A549 (cell line): ENCODE results near the gene GPSM3.

ENCODE experiments used
- MYC ChIP-seq: IDR thresholded peaks from 2 replicates; pipeline ENCODE4 v1.6.1; 2012; ENCODE audit warnings: mild to moderate bottlenecking, inconsistent platforms, low read length, improper control_type of control experiment, borderline replicate concordance
- REST ChIP-seq: fragments of 200-600 bp; sonication (generic); IDR thresholded peaks from 2 replicates; pipeline ENCODE4 v1.6.1; 2016; ENCODE audit warnings: antibody characterized with exemption, mild to moderate bottlenecking, moderate library complexity
- ZFP36 ChIP-seq: fragments of 450-650 bp; IDR thresholded peaks from 2 replicates; pipeline ENCODE4 v1.6.1; 2014; ENCODE audit warnings: borderline replicate concordance; ENCODE audit not compliant: partially characterized antibody
- TF ChIP-seq, protein P1 (sequence below): IDR thresholded peaks from 2 replicates; pipeline ENCODE4 v1.6.1; 2012

GRCh38 chr6:32151181-32151862 lies 41.1 kb downstream of the GPSM3 start:
- TF ChIP-seq, protein P1, sequence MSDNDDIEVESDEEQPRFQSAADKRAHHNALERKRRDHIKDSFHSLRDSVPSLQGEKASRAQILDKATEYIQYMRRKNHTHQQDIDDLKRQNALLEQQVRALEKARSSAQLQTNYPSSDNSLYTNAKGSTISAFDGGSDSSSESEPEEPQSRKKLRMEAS = no peak
- no peak for TF ChIP-seq MYC
- TF ChIP-seq REST = no peak
- TF ChIP-seq ZFP36 = no peak
